Sigmoid colon (tissue), 4 donors: ENCODE measurements around the gene TMEM181.

ENCODE experiments used
- CTCF ChIP-seq, 4 experiments: fragments of 450-650 bp in 3 of 4; fragments of 200-600 bp in 1 of 4; IDR thresholded peaks; one replicate each; pipeline ENCODE4 v1.5.1; 2016 to 2019; ENCODE audit warnings: antibody characterized with exemption in 4 of 4, mild to moderate bottlenecking in 3 of 4, moderate library complexity in 2 of 4
- EP300 ChIP-seq, 4 donors: sonication (generic); formaldehyde crosslinking; IDR thresholded peaks; one replicate each; pipeline ENCODE4 v1.6.1; 2017; ENCODE audit warnings: antibody characterized with exemption in 4 of 4
- POLR2A ChIP-seq, 2 donors: fragments of 450-650 bp; IDR thresholded peaks; one replicate each; pipeline ENCODE4 v1.6.1; 2016; ENCODE audit warnings: antibody characterized with exemption in 2 of 2, mild to moderate bottlenecking in 2 of 2, moderate library complexity in 2 of 2
- POLR2AphosphoS5 ChIP-seq, 4 donors: sonication (generic); formaldehyde crosslinking; IDR thresholded peaks; one replicate each; pipeline ENCODE4 v1.6.1; 2017; ENCODE audit warnings: antibody characterized with exemption in 4 of 4

GRCh38 chr6:158554611-158555361 is 5.1 kb upstream of the TMEM181 start:
- TF ChIP-seq CTCF (IDR thresholded peaks at IDR 0.05): no peak
- no peak for TF ChIP-seq POLR2AphosphoS5 (IDR thresholded peaks at IDR 0.05)
- no peak for TF ChIP-seq POLR2A (IDR thresholded peaks at IDR 0.05)
- no peak for TF ChIP-seq EP300 (IDR thresholded peaks at IDR 0.05)
